Ishikawa (cell line): ENCODE results near the gene MT3.

ENCODE experiments used
- CEBPB ChIP-seq: IDR thresholded peaks from 2 replicates; pipeline ENCODE4 v1.6.1; 2012
- CREB1 ChIP-seq: IDR thresholded peaks from 2 replicates; pipeline ENCODE4 v1.6.1; 2012; ENCODE audit warnings: low read depth
- EGR1 ChIP-seq: IDR thresholded peaks from 2 replicates; pipeline ENCODE4 v1.6.1; 2012
- EP300 ChIP-seq: IDR thresholded peaks from 2 replicates; pipeline ENCODE4 v1.6.1; 2012; ENCODE audit warnings: borderline replicate concordance
- FOXM1 ChIP-seq: IDR thresholded peaks from 2 replicates; pipeline ENCODE4 v1.6.1; 2012; ENCODE audit warnings: low read depth, borderline replicate concordance
- NFIC ChIP-seq: IDR thresholded peaks from 2 replicates; pipeline ENCODE4 v1.6.1; 2012
- RAD21 ChIP-seq: IDR thresholded peaks from 2 replicates; pipeline ENCODE4 v1.6.1; 2012; ENCODE audit warnings: low read depth
- TAF1 ChIP-seq: IDR thresholded peaks from 2 replicates; pipeline ENCODE4 v1.6.1; 2012; ENCODE audit warnings: low read depth, mild to moderate bottlenecking
- TCF12 ChIP-seq: IDR thresholded peaks from 2 replicates; pipeline ENCODE4 v1.6.1; 2012; ENCODE audit warnings: low read depth
- TEAD4 ChIP-seq: IDR thresholded peaks from 2 replicates; pipeline ENCODE4 v1.6.1; 2012
- USF1 ChIP-seq: IDR thresholded peaks from 2 replicates; pipeline ENCODE4 v1.6.1; 2012
- YY1 ChIP-seq: IDR thresholded peaks from 2 replicates; pipeline ENCODE4 v1.6.1; 2012; ENCODE audit warnings: low read depth
- ZBTB7A ChIP-seq: IDR thresholded peaks from 2 replicates; pipeline ENCODE4 v1.6.1; 2012; ENCODE audit warnings: low read depth
- TF ChIP-seq, protein P1 (sequence below): IDR thresholded peaks from 2 replicates; pipeline ENCODE4 v1.6.1; 2012; ENCODE audit warnings: low read depth, mild to moderate bottlenecking
- TF ChIP-seq, protein P2 (sequence below): IDR thresholded peaks from 2 replicates; pipeline ENCODE4 v1.6.1; 2012

MT3 gene

GRCh38 chr16:56606476-56607108 lies 17.3 kb downstream of the MT3 start:
- no peak for TF ChIP-seq NFIC

GRCh38 chr16:56607109-56607618 lies 17.8 kb downstream of the MT3 start:
- TF ChIP-seq, protein P1, sequence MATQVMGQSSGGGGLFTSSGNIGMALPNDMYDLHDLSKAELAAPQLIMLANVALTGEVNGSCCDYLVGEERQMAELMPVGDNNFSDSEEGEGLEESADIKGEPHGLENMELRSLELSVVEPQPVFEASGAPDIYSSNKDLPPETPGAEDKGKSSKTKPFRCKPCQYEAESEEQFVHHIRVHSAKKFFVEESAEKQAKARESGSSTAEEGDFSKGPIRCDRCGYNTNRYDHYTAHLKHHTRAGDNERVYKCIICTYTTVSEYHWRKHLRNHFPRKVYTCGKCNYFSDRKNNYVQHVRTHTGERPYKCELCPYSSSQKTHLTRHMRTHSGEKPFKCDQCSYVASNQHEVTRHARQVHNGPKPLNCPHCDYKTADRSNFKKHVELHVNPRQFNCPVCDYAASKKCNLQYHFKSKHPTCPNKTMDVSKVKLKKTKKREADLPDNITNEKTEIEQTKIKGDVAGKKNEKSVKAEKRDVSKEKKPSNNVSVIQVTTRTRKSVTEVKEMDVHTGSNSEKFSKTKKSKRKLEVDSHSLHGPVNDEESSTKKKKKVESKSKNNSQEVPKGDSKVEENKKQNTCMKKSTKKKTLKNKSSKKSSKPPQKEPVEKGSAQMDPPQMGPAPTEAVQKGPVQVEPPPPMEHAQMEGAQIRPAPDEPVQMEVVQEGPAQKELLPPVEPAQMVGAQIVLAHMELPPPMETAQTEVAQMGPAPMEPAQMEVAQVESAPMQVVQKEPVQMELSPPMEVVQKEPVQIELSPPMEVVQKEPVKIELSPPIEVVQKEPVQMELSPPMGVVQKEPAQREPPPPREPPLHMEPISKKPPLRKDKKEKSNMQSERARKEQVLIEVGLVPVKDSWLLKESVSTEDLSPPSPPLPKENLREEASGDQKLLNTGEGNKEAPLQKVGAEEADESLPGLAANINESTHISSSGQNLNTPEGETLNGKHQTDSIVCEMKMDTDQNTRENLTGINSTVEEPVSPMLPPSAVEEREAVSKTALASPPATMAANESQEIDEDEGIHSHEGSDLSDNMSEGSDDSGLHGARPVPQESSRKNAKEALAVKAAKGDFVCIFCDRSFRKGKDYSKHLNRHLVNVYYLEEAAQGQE: no peak
- no peak for TF ChIP-seq CEBPB
- TF ChIP-seq TEAD4: no peak
- no peak for TF ChIP-seq RAD21

- no peak for TF ChIP-seq USF1
These were observed 18.3 kb downstream of the MT3 start for GRCh38 chr16:56607675-56608042.

DNA sequence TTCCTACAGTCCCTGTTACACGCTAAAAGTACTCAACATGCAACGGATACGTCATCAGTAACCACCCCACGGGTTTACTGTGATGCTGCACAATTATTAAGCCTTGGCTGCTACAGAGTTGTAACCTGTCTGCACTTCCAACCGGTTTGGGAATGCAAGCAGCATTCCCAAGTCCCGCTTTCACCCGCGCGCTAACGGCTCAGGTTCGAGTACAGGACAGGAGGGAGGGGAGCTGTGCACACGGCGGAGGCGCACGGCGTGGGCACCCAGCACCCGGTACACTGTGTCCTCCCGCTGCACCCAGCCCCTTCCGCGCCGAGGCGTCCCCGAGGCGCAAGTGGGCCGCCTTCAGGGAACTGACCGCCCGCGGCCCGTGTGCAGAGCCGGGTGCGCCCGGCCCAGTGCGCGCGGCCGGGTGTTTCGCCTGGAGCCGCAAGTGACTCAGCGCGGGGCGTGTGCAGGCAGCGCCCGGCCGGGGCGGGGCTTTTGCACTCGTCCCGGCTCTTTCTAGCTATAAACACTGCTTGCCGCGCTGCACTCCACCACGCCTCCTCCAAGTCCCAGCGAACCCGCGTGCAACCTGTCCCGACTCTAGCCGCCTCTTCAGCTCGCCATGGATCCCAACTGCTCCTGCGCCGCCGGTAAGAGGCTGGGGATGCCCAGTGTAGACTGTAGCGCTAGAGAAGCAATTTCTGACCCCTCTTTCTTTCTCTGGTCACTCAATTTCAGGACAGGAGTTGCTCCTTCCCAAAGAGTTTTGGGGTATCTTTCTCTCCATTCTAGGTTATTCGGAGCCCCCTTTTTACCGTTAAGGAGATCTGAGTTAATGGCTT lies 18.9 kb downstream of the MT3 start, which contains the start of gene MT2A:
MT2A (plus strand) TSS at position 542 of the 833 bp plus-strand sequence; CDS start at position 614, 72 bp downstream.
- TF ChIP-seq YY1 (peak; percentile 38; the same call in 1 of the 2 replicates), CEBPB (no peak), ZBTB7A (no peak)
- TF ChIP-seq, protein P2, sequence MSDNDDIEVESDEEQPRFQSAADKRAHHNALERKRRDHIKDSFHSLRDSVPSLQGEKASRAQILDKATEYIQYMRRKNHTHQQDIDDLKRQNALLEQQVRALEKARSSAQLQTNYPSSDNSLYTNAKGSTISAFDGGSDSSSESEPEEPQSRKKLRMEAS: peak; percentile 81

GRCh38 chr16:56608876-56609462 lies 19.6 kb downstream of the MT3 start:
- TF ChIP-seq EGR1: no peak
- TF ChIP-seq, protein P2: no peak
- TF ChIP-seq TAF1: no peak
- TF ChIP-seq CREB1: no peak
- TF ChIP-seq CEBPB: no peak
- no peak for TF ChIP-seq USF1
- TF ChIP-seq TEAD4: no peak
- no peak for TF ChIP-seq FOXM1
- no peak for TF ChIP-seq YY1
- TF ChIP-seq TCF12: no peak
- TF ChIP-seq, protein P1: no peak
- no peak for TF ChIP-seq ZBTB7A
- no peak for TF ChIP-seq RAD21
- TF ChIP-seq EP300: no peak
- TF ChIP-seq NFIC: no peak

- no peak for TF ChIP-seq TAF1
- no peak for TF ChIP-seq RAD21
- no peak for TF ChIP-seq EGR1
- TF ChIP-seq TCF12: no peak
- no peak for TF ChIP-seq FOXM1
- 0 out of 2 replicates have a peak, but pooled peaks have one; percentile 2 for TF ChIP-seq CEBPB
These were observed 20.2 kb downstream of the MT3 start for GRCh38 chr16:56609463-56609921.
